IMR-90 (cell line): Measurements from ENCODE around the gene CD101. TPM values are rescaled to one million over a fixed set of nuclear protein-coding genes. Genes with fewer than 3 reads are reported as not detected.

Experiments used
- microRNA-seq, 2 experiments: library from miRNA; stranded (forward) in 1 of 2; unstranded in 1 of 2; fragments of 10-50 nt in 1 of 2; fragments of <30 nt in 1 of 2; gene quantifications in 1 of 2; microRNA quantifications in 1 of 2; one replicate each; pipeline versions ENCODE3 to v1.1.0; 2013 to 2020; ENCODE audit not compliant: insufficient read depth in 1 of 2, insufficient read length in 1 of 2, unreplicated experiment in 1 of 2
- polyA plus RNA-seq, 3 experiments: library from polyadenylated mRNA; depleted of rRNA; stranded (reverse); fragments of >200 nt; gene quantifications; 2 replicates each; pipeline ENCODE4 v1.2.3, GENCODE V29; 2012; ENCODE audit warnings: low replicate concordance in 1 of 3
- small RNA-seq, 5 experiments: library from RNA; depleted of rRNA; stranded (forward); fragments of <200 nt; gene quantifications; one replicate each; pipeline ENCODE3, GENCODE V24; 2012
- total RNA-seq: library from RNA; depleted of rRNA; stranded (reverse); fragments of >200 nt; gene quantifications from 2 replicates; pipeline ENCODE4 v1.2.3, GENCODE V29; 2012; rRNA removed

CD101 gene
- total and polyA plus RNA-seq, 2 of the 4 experiments (the other 2 are of a cell fraction) = not detected

Small RNAs within 50 kb of the gene (microRNA-seq; reads per million reads assigned to microRNA genes)
- gene RNA5SP55 (ENCODE audit: insufficient read depth, insufficient read length) = not detected

Small RNAs within 50 kb of the gene (small RNA-seq; reads per million reads assigned to genes)
- gene RNA5SP55 = 0 reads per million in 5 experiments

Other genes starting within 250 kb of the CD101 start
- not detected in 2 replicates for gene CD2, start 247.3 kb upstream of the CD101 start, total RNA-seq
- not detected in 2 replicates for gene CD2, start 247.3 kb upstream of the CD101 start, polyA plus RNA-seq (2012; rRNA removed)
- 0.90 and 1.1 TPM in 2 replicates for gene PTGFRN, start 91.8 kb upstream of the CD101 start, total RNA-seq
- gene PTGFRN, start 91.8 kb upstream of the CD101 start, polyA plus RNA-seq (2012; rRNA removed) = 0.90 and 1.1 TPM in 2 replicates
- gene TTF2, start 58.6 kb downstream of the CD101 start, total RNA-seq = 12.5 and 14.7 TPM in 2 replicates
- 9.6 and 11.5 TPM in 2 replicates for gene TTF2, start 58.6 kb downstream of the CD101 start, polyA plus RNA-seq (2012; rRNA removed)
- gene TRIM45, start 120.0 kb downstream of the CD101 start, total RNA-seq = 1.7 and 2.0 TPM in 2 replicates
- gene TRIM45, start 120.0 kb downstream of the CD101 start, polyA plus RNA-seq (2012; rRNA removed) = 4.1 and 5.1 TPM in 2 replicates
- gene VTCN1, start 209.2 kb downstream of the CD101 start, total RNA-seq = not detected in 2 replicates
- gene VTCN1, start 209.2 kb downstream of the CD101 start, polyA plus RNA-seq (2012; rRNA removed) = not detected in 2 replicates